Gastroesophageal sphincter (tissue), 3 donors: ENCODE results near the gene NDFIP1.

Source experiments
- EP300 ChIP-seq: sonication (generic); formaldehyde crosslinking; IDR thresholded peaks from one replicate; pipeline ENCODE4 v1.6.1; 2017; ENCODE audit warnings: antibody characterized with exemption, mild to moderate bottlenecking
- TF ChIP-seq, protein P1 (sequence below), 4 experiments: fragments of 200-600 bp in 2 of 4; fragments of 450-650 bp in 2 of 4; sonication (generic) in 1 of 4; IDR thresholded peaks; one replicate each; pipeline ENCODE4 v1.5.1; 2017 to 2019; ENCODE audit warnings: antibody characterized with exemption in 4 of 4, mild to moderate bottlenecking in 2 of 4, moderate library complexity in 2 of 4

DNA sequence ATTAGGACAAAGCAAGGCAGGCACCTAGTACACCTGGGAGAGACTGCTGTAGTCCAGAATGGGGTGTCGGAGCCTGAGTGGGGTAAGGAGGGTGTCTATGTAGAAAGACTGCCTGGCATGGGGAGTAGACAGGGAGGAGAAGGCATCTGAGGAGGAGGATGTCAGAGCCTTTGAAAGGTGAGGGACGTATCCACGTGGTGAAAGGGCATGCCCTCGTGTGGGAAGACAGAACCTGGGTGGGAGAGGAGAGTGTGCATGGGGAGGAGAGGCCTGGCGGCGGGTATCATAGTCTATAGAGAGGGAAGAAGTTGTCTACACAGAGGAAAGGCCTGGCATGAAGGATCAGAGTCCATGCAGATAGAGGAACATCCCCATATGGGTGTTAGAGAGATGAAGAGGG, 91.8 kb downstream of the NDFIP1 start:
- no peak for TF ChIP-seq EP300
- TF ChIP-seq, protein P1, sequence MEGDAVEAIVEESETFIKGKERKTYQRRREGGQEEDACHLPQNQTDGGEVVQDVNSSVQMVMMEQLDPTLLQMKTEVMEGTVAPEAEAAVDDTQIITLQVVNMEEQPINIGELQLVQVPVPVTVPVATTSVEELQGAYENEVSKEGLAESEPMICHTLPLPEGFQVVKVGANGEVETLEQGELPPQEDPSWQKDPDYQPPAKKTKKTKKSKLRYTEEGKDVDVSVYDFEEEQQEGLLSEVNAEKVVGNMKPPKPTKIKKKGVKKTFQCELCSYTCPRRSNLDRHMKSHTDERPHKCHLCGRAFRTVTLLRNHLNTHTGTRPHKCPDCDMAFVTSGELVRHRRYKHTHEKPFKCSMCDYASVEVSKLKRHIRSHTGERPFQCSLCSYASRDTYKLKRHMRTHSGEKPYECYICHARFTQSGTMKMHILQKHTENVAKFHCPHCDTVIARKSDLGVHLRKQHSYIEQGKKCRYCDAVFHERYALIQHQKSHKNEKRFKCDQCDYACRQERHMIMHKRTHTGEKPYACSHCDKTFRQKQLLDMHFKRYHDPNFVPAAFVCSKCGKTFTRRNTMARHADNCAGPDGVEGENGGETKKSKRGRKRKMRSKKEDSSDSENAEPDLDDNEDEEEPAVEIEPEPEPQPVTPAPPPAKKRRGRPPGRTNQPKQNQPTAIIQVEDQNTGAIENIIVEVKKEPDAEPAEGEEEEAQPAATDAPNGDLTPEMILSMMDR (IDR thresholded peaks at IDR 0.05) = no peak
